Esophagus (tissue), 2 donors: ENCODE measurements around the gene SLC38A11. TPM values are rescaled to one million over a fixed set of nuclear protein-coding genes. Genes with fewer than 3 reads are reported as not detected.

Experiments used
- H3K27ac ChIP-seq, 2 donors: one replicate each; pipeline ENCODE4 v1.5.1; 2013; ENCODE audit warnings: low read depth in 2 of 2, mild to moderate bottlenecking in 2 of 2, inconsistent platforms in 1 of 2, low read length in 1 of 2, moderate library complexity in 1 of 2
- H3K27me3 ChIP-seq, 2 donors: one replicate each; pipeline ENCODE4 v1.6.1; 2013; ENCODE audit warnings: low read length in 2 of 2, control low read depth in 1 of 2, mild to moderate bottlenecking in 1 of 2; ENCODE audit not compliant: insufficient read depth in 2 of 2, control insufficient read depth in 1 of 2
- H3K36me3 ChIP-seq, 2 donors: one replicate each; pipeline ENCODE4 v1.6.1; 2013; ENCODE audit warnings: low read length in 1 of 2; ENCODE audit not compliant: control insufficient read depth in 2 of 2, insufficient read depth in 2 of 2
- H3K4me1 ChIP-seq, 2 donors: one replicate each; pipeline ENCODE4 v1.6.1; 2013; ENCODE audit warnings: low read length in 1 of 2; ENCODE audit not compliant: control insufficient read depth in 2 of 2, insufficient read depth in 2 of 2
- H3K4me3 ChIP-seq, 2 donors: one replicate each; pipeline ENCODE4 v1.5.1; 2013; ENCODE audit warnings: low read length in 2 of 2, mild to moderate bottlenecking in 2 of 2, low read depth in 1 of 2, moderate library complexity in 1 of 2
- H3K9me3 ChIP-seq, 2 donors: one replicate each; pipeline ENCODE4 v1.6.1; 2013; ENCODE audit warnings: mild to moderate bottlenecking in 2 of 2, low read depth in 1 of 2, low read length in 1 of 2, moderate library complexity in 1 of 2; ENCODE audit not compliant: control insufficient read depth in 2 of 2, insufficient read depth in 1 of 2
- WGBS, 2 donors: extraction: QIAGEN DNeasy Blood & Tissue Kit; methylation state at CpG; one replicate each; pipeline ENCODE4 v1.1.7; 2013; 5-methylcytosine and 5-hydroxymethylcytosine counted together
- polyA plus RNA-seq, 2 donors: library from polyadenylated mRNA; stranded (reverse); fragments of 200-250 nt; gene quantifications; one replicate each; pipeline ENCODE4 v1.2.3, GENCODE V29; 2013
- donor health status: healthy with polysubstance abuse.
- donor health status: Bipolar disorder and iron deficiency.

The SLC38A11 gene
- polyA plus RNA-seq, 2 donors = 0.21 to 0.41 TPM

DNA sequence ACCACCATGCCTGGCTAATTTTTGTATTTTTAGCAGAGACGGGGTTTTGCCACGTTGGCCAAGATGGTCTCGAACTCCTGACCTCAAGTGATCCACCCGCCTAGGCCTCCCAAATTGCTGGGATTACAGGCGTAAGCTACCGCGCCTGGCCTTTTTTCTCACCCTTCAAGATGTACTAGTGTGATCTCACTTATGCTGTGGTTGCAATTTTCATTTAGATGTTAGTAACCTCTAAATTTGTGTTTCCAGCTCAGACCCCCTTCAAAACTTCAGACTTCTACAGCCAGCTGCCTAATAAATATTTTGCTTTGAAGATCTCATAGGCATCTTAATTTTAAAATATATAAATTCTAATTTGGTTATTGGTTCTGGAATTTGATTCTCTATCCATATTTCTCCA is 8.0 kb downstream of the SLC38A11 start:
- Histone ChIP-seq H3K27me3 (no peaks in the 10 kb centered on the region), H3K36me3 (no peaks in the 10 kb centered on the region), H3K4me3 (no peak overlapping the region), H3K27ac (no peak overlapping the region), H3K9me3 (no peaks in the 10 kb centered on the region), H3K4me1 (no peaks in the 10 kb centered on the region)
- WGBS, 2 donors = 88 to 89% methylated on average over 7 of the region's 7 CpGs

DNA sequence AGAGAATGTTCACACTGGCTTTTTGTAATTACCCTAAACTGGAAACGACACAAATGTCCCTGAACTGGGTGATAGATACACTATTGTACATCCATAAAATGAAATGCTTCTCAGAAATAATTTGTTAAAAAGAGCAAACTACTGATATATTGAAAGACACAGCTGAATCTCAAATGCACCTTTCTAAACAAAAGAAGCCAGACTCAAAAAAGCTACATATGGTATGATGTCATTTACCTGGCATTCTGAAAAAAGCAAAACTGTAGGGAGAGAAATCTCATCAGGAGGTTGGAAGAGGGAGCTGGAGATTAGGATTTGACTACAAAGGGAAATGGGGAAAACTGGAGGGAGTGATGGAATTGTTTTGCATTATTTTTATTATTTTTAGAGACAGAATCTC is 12.0 kb downstream of the SLC38A11 start:
- WGBS, 2 donors = 60 to 72% methylated on average over 1 of the region's 1 CpG
- no peak overlapping the region for H3K27ac ChIP-seq
- no peaks in the 10 kb centered on the region for H3K4me1 ChIP-seq
- no peaks in the 10 kb centered on the region for H3K9me3 ChIP-seq
- H3K36me3 ChIP-seq = no peaks in the 10 kb centered on the region
- no peaks in the 10 kb centered on the region for H3K27me3 ChIP-seq
- no peak overlapping the region for H3K4me3 ChIP-seq

DNA sequence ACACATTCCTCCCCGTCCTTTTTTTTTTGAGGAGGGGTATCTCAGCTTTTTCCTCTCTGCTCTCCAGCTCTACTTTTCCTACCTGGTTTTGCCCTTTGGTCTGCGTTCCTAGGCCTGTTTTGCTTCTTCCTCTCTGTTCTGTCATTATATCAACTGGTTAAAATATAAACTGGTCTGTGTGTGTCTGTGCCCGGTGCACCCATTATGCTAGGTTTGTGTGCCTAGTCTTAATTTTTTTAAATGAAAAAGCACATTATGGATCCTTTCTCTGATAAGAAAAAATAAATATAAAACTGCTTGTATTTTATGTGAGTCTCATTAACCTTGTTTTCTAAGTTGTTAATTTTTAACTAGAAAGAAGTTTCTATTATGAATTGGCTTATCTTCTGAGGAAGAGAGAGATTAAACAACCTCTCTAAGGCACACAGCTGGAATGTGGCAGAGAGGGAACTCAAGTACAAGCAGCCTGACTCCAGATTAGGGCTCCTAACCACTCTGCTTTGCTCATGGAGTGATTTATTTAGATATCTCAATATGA is 17.4 kb downstream of the SLC38A11 start:
- Histone ChIP-seq H3K27me3 (no peaks in the 10 kb centered on the region), H3K36me3 (no peaks in the 10 kb centered on the region), H3K9me3 (no peaks in the 10 kb centered on the region), H3K4me1 (no peaks in the 10 kb centered on the region), H3K27ac (no peak overlapping the region), H3K4me3 (no peak overlapping the region)
- WGBS, 2 donors = 55 to 75% methylated on average over 3 of the region's 3 CpGs

DNA sequence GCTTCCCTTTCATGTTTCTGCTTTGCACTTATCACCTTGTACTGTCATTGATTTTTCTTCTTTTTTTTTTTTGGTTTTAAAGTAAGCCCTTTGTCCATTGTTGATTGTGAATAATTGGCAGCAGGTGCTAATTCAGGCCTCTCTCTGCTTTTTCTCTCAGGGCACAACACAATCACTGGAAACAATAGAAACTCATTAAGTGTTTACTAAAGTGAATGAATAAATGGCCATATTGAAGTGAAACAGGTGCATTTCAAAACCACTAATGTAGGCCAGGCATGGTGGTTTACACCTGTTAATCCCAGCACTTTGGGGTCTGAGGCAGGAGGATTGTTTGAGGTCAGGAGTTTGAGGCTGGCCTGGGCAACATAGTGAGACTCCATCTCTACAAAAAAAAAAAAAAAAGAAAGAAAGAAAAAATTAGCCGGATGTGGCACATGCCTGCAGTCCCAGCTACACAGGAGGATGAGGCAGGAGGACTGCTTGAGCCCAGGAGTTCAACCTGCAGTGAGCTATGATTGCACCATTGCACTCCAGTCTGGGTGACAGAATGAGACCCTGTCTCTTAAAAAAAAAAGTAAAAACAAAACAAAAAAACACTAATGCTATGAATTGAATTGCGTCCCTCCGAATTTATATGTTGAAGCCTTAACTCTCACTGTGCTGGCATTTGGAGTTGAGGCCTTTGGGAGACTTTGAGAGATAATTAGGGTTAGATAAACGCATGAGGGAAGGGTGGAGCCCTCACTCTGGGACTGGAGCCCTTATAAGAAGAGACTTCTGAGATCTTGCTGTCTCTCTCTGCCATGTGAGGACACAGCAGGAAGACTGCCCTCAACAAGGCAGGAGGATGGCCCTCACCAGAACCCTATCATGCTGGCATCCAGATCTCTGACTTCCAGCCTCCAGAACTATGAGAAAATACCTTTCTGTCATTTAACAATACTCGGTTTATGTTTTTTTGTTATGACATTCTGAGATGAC is 19.9 kb downstream of the SLC38A11 start:
- no peaks in the 10 kb centered on the region for H3K27me3 ChIP-seq
- no peak overlapping the region for H3K4me3 ChIP-seq
- 79 to 90% methylated on average over 5 of the region's 5 CpGs for WGBS, 2 donors
- no peaks in the 10 kb centered on the region for H3K9me3 ChIP-seq
- H3K27ac ChIP-seq = no peak overlapping the region
- no peaks in the 10 kb centered on the region for H3K36me3 ChIP-seq
- no peaks in the 10 kb centered on the region for H3K4me1 ChIP-seq

DNA sequence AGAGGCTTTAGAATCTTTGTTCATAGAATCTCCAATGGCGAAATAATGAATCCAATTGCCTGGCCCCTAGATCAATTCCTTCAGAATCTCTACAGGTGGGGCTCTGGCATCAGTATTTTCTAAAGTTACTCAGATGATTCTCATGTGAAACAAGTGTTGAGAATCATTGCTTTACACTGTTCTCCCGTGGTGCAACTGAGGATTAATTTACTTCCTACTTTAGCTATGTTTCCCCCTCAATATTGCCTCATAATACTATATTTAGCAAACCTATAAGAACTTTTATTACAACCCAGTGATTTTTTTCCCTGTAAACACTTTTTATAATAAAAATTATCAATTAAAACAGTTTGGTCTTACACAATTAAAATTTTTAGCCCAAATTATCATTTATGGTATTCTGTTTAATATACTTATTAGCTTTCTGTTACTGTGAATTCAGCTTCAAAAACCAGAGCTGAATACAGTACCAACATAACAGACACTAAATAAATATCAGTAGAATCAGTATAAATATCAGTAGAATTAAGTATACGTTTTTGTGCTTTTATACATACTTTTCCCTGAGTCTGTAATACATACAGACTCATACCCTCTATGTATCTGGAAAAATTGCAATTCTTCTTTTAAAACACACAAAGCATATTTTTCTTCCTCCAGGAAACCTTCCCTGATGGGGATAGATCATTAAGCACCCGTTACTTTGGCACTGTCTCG is 20.8 kb downstream of the SLC38A11 start:
- Histone ChIP-seq H3K9me3 (no peaks in the 10 kb centered on the region), H3K36me3 (no peaks in the 10 kb centered on the region), H3K4me1 (no peaks in the 10 kb centered on the region), H3K27me3 (no peaks in the 10 kb centered on the region), H3K4me3 (no peak overlapping the region), H3K27ac (no peak overlapping the region)
- 53 to 64% methylated on average over 5 of the region's 5 CpGs for WGBS, 2 donors

DNA sequence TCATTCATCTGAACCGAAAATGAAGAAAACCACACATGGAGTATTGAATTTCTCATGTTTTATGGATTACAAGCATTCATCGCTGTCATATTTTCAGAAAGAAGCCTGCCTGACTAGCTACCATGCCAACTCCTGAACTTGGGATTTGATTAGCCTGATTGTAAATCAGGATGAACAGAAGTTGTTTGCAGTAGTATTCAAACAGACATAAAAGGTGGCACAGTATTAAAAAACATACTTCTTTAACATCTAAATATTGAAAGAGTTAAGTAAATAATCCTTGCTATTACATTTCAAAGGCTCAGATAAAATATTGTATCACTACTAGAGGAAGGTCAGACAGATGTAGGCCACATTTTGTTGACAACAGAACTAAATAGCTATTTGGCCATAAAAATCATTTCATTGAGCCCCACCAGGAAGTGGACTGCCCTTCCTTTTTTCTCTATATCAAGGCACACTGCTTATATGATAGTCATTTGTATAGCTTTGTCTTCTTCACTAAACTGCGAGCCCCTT is 21.6 kb downstream of the SLC38A11 start:
- Histone ChIP-seq H3K36me3 (no peaks in the 10 kb centered on the region), H3K9me3 (no peaks in the 10 kb centered on the region), H3K4me3 (no peak overlapping the region), H3K27me3 (no peaks in the 10 kb centered on the region), H3K4me1 (no peaks in the 10 kb centered on the region), H3K27ac (no peak overlapping the region)
- WGBS, 2 donors = 58 to 63% methylated on average over 3 of the region's 3 CpGs

DNA sequence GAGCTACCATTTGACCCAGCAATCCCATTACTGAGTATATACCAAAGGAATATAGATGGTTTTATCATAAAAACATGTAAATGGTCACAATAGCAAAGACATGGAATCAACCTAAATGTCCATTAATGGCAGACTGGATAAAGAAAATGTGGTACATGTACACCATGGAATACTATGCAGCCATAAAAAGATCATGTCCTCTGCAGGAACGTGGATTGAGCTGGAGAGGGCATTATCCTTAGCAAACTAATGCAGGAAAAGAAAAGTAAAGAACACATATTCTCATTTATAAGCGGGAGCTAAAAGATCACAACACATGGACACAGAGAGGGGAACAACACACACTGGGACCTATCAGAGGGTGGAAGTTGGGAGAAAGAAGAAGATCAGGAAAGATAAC is 22.9 kb downstream of the SLC38A11 start:
- Histone ChIP-seq H3K4me1 (no peaks in the 10 kb centered on the region), H3K27me3 (no peaks in the 10 kb centered on the region), H3K27ac (no peak overlapping the region), H3K9me3 (no peaks in the 10 kb centered on the region), H3K4me3 (no peak overlapping the region), H3K36me3 (no peaks in the 10 kb centered on the region)
- WGBS, 2 donors = 85 to 94% methylated on average over 2 of the region's 2 CpGs

DNA sequence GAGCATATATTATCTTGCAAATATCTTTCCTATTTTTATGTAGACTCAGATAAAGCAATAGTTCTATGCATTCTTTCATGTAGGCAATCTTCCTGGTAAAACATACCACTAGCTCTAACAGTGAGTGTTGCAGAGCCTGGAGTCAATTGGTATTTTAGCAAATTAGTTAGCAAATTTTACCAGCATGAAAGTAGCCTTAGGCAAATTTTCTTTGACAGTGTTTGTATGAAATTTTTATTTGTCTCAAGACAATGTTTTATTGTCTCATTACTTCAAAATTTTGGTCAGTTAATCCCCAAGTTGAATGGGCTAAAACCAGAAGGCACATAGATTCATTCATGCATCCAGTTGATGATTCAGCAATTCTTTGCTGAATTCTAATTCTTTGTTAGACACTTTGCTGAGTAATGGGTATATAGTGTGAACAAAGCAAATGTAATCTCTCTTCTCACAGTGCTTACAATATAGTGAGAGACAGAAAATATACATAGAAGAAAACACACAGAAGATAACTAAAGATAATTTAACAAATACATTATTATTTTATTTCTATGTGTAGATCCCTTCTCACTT is 27.1 kb downstream of the SLC38A11 start:
- H3K9me3 ChIP-seq = no peaks in the 10 kb centered on the region
- no peaks in the 10 kb centered on the region for H3K27me3 ChIP-seq
- H3K4me3 ChIP-seq = no peak overlapping the region
- H3K36me3 ChIP-seq = no peaks in the 10 kb centered on the region
- no peaks in the 10 kb centered on the region for H3K4me1 ChIP-seq
- H3K27ac ChIP-seq = no peak overlapping the region

DNA sequence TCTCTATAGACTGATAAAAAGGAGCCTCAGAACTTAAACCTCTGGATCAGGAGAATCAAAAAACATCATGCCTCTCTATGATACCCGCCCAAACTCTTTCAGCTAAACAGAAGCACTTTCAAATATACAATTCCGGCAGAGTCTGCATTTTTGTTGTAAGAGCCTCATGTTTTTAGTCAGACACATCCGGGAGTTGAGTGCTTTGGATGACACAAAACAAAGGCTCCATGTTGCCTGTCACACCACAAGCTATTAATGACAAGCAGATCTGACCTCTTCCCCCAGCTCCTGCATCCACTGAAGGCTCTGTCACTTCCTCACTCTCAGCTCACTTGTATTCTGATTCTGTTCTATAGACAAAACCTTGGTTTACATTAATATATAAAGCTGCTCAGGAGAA is 33.2 kb downstream of the SLC38A11 start:
- no peaks in the 10 kb centered on the region for H3K36me3 ChIP-seq
- H3K27ac ChIP-seq = no peak overlapping the region
- no peaks in the 10 kb centered on the region for H3K4me1 ChIP-seq
- no peaks in the 10 kb centered on the region for H3K27me3 ChIP-seq
- no peaks in the 10 kb centered on the region for H3K9me3 ChIP-seq
- H3K4me3 ChIP-seq = no peak overlapping the region
- 61 to 66% methylated on average over 3 of the region's 3 CpGs for WGBS, 2 donors
